Measurements from ENCODE around the gene EFNA5.

Gene EFNA5

DNA sequence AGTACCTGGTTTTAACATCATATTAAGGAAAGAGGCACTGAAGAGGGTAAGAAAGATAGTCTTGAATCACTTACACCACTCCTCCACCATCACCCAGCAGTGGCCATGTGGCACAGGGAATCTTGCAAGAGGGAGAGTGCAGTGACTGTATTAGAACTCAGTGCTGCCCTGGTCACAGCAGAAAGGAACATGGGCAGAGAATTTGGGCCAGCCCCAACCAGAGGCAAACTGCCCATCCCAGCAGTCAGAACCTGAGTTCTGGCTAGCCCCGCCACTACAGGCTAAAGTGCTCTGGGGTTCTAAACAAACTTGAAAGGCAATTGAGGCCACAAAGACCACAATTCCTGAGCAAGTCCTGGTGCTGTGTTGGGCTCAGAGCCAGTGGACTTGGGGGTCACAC, 16.7 kb upstream of the EFNA5 start:
- DNase-seq (ENCODE audit: low read depth): no peak

GRCh38 chr5:107682533-107682932, 11.8 kb upstream of the EFNA5 start:
- no peak overlapping the region for H3K4me3 ChIP-seq (ENCODE audit: low read depth, low read length)
- no peak for TF ChIP-seq CTCF (IDR thresholded peaks at IDR 0.05; ENCODE audit: insufficient read depth, low read depth, low read length, missing control alignments)
- DNase-seq (ENCODE audit: low read depth): no peak

More for the DNA sequence above, 16.7 kb upstream of the EFNA5 start:
- no peak overlapping the region for H3K4me3 ChIP-seq (ENCODE audit: low read depth, low read length)
- TF ChIP-seq CTCF (IDR thresholded peaks at IDR 0.05; ENCODE audit: insufficient read depth, low read depth, low read length, missing control alignments): no peak

GRCh38 chr5:107680799-107681198, 10.1 kb upstream of the EFNA5 start:
- no peak for DNase-seq (ENCODE audit: low read depth)
- TF ChIP-seq CTCF (IDR thresholded peaks at IDR 0.05; ENCODE audit: insufficient read depth, low read depth, low read length, missing control alignments): no peak
- no peak overlapping the region for H3K4me3 ChIP-seq (ENCODE audit: low read depth, low read length)

- H3K4me3 ChIP-seq (ENCODE audit: low read depth, low read length): no peak overlapping the region
- no peak for TF ChIP-seq CTCF (IDR thresholded peaks at IDR 0.05; ENCODE audit: insufficient read depth, low read depth, low read length, missing control alignments)
- DNase-seq (ENCODE audit: low read depth): no peak
These were observed 9.4 kb upstream of the EFNA5 start for GRCh38 chr5:107680099-107680498.

DNA sequence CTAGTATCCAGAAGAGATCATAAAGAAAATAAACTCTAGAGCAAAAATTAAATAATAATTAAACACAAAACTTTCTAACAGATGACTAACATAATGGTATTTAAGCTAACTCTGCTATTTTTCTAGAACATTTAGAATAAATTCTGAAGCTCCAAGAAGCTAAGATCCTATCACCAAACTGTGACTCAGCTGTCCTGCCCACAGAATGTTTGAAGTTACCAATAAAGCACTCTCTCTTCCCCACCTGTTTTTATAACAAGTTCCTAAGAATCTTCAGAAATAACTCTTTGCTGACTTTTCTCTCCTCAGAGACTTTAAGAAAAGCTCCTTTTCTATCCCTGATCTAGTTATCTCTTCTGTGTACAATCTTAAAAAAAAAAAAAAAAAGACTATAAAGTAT, 6.0 kb upstream of the EFNA5 start:
- DNase-seq (ENCODE audit: low read depth): no peak

GRCh38 chr5:107675201-107675600, 4.5 kb upstream of the EFNA5 start:
- no peak for TF ChIP-seq CTCF (IDR thresholded peaks at IDR 0.05; ENCODE audit: insufficient read depth, low read depth, low read length, missing control alignments)
- H3K4me3 ChIP-seq (ENCODE audit: low read depth, low read length): no peak overlapping the region
- no peak for DNase-seq (ENCODE audit: low read depth)

More for the DNA sequence above, 6.0 kb upstream of the EFNA5 start:
- no peak overlapping the region for H3K4me3 ChIP-seq (ENCODE audit: low read depth, low read length)
- TF ChIP-seq CTCF (IDR thresholded peaks at IDR 0.05; ENCODE audit: insufficient read depth, low read depth, low read length, missing control alignments): no peak

DNA sequence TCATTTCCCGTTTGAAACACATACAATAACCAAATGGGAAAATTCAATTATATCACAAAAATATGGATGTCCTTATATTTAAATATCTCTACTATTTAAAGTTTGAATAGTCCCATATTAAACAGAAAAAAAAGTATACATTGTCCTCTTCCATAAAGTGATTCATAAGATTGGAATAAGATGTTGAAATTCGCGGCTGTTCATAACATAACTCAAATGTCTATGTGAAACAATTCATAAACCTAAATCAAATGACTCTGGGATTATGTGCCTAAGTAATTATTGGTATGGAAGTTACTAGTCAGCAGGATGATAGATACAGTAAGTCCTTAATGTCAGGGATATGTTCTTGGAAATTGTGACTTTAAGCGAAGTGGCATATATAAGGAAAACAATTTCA, 3.9 kb upstream of the EFNA5 start:
- no peak overlapping the region for H3K4me3 ChIP-seq (ENCODE audit: low read depth, low read length)
- DNase-seq (ENCODE audit: low read depth): no peak
- no peak for TF ChIP-seq CTCF (IDR thresholded peaks at IDR 0.05; ENCODE audit: insufficient read depth, low read depth, low read length, missing control alignments)

Data from GM12865 (cell line).